ENCODE measurements around the gene SPINK5.

SPINK5 gene

DNA sequence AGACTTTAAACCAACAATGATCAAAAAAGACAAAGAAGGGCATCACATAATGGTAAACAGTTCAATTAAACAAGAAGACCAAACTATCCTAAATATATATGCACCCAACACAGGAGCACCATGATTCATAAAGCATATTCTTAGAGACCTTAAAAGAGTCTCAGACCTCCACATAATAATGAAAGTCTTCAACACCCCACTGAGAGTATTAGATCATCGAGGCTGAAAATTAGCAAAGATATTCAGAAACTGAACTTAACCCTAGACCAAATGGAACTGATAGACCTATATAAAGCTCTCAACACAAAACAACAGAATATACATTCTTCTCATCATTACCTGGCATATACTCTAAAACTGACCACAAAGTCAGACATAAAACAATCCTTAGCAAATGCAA, 92.8 kb downstream of the SPINK5 start:
- Histone ChIP-seq H4K20me1 (ENCODE audit: insufficient read depth, low read length, poor library complexity, severe bottlenecking) (no peaks in the 10 kb centered on the region), H3K4me1 (ENCODE audit: insufficient read depth, low read length, poor library complexity, severe bottlenecking) (no peaks in the 10 kb centered on the region), H3F3A (ENCODE audit: low read depth) (no peaks in the 10 kb centered on the region), H3K4me3 (ENCODE audit: low read length, poor library complexity, severe bottlenecking) (no peak overlapping the region), H3K9ac (ENCODE audit: low read depth, low read length, poor library complexity, severe bottlenecking) (no peak overlapping the region), H3K79me2 (ENCODE audit: insufficient read depth, low read length) (no peaks in the 10 kb centered on the region), H3K36me3 (ENCODE audit: insufficient read depth, low read length) (no peaks in the 10 kb centered on the region), H3K27me3 (ENCODE audit: insufficient read depth, low read length, poor library complexity, severe bottlenecking) (no peaks in the 10 kb centered on the region), H3K9me2 (replicated peaks; ENCODE audit: low read depth, low read length) (no peaks in the 10 kb centered on the region), H2AFZ (ENCODE audit: low read length) (no peak overlapping the region), H3K4me2 (ENCODE audit: low read depth, low read length, poor library complexity, severe bottlenecking) (no peak overlapping the region), H3K9me3 (ENCODE audit: insufficient read depth, low read depth, low read length) (no peaks in the 10 kb centered on the region; the same call in 1 of the 2 replicates)
- TF ChIP-seq, protein P1, sequence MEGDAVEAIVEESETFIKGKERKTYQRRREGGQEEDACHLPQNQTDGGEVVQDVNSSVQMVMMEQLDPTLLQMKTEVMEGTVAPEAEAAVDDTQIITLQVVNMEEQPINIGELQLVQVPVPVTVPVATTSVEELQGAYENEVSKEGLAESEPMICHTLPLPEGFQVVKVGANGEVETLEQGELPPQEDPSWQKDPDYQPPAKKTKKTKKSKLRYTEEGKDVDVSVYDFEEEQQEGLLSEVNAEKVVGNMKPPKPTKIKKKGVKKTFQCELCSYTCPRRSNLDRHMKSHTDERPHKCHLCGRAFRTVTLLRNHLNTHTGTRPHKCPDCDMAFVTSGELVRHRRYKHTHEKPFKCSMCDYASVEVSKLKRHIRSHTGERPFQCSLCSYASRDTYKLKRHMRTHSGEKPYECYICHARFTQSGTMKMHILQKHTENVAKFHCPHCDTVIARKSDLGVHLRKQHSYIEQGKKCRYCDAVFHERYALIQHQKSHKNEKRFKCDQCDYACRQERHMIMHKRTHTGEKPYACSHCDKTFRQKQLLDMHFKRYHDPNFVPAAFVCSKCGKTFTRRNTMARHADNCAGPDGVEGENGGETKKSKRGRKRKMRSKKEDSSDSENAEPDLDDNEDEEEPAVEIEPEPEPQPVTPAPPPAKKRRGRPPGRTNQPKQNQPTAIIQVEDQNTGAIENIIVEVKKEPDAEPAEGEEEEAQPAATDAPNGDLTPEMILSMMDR (conservative IDR thresholded peaks at IDR 0.05; ENCODE audit: low read length) = no peak
- TF ChIP-seq EZH2phosphoT487 (IDR thresholded peaks at IDR 0.05; ENCODE audit: borderline replicate concordance) = no peak

DNA sequence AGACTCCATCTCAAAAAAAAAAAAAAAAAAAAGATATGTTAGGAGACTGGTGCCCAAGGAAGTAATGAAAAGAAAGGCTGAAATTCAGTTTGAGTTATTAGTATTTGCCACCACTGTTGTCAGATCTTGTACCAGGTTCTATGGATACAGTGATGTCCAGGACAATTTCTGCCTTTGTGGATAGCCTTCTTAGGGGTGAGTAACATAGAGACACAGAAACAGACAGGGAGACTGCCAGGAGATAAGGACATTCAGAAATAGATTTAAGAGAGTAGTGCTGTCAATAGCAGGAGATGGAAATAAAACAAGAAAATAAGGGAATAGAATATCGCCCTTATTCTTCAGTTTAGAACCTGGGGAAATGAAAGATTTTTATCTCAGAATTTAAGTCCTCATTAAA, 98.3 kb downstream of the SPINK5 start:
- no peak overlapping the region for H3K4me2 ChIP-seq (ENCODE audit: low read depth, low read length, poor library complexity, severe bottlenecking)
- H3K9ac ChIP-seq (ENCODE audit: low read depth, low read length, poor library complexity, severe bottlenecking) = no peak overlapping the region
- H3F3A ChIP-seq (ENCODE audit: low read depth) = no peaks in the 10 kb centered on the region
- H3K9me2 ChIP-seq (replicated peaks; ENCODE audit: low read depth, low read length) = no peaks in the 10 kb centered on the region
- no peaks in the 10 kb centered on the region for H3K4me1 ChIP-seq (ENCODE audit: insufficient read depth, low read length, poor library complexity, severe bottlenecking)
- no peaks in the 10 kb centered on the region for H3K9me3 ChIP-seq (ENCODE audit: insufficient read depth, low read depth, low read length)
- no peaks in the 10 kb centered on the region for H3K36me3 ChIP-seq (ENCODE audit: insufficient read depth, low read length)
- no peaks in the 10 kb centered on the region for H3K79me2 ChIP-seq (ENCODE audit: insufficient read depth, low read length)
- no peaks in the 10 kb centered on the region for H3K27me3 ChIP-seq (ENCODE audit: insufficient read depth, low read length, poor library complexity, severe bottlenecking)
- TF ChIP-seq EZH2phosphoT487 (IDR thresholded peaks at IDR 0.05; ENCODE audit: borderline replicate concordance) = no peak
- TF ChIP-seq, protein P1 (conservative IDR thresholded peaks at IDR 0.05; ENCODE audit: low read length) = no peak
- H2AFZ ChIP-seq (ENCODE audit: low read length) = no peak overlapping the region
- no peaks in the 10 kb centered on the region for H4K20me1 ChIP-seq (ENCODE audit: insufficient read depth, low read length, poor library complexity, severe bottlenecking)
- H3K4me3 ChIP-seq (ENCODE audit: low read length, poor library complexity, severe bottlenecking) = no peak overlapping the region

- Histone ChIP-seq H3K79me2 (ENCODE audit: insufficient read depth, low read length) (no peaks in the 10 kb centered on the region), H3K4me2 (ENCODE audit: low read depth, low read length, poor library complexity, severe bottlenecking) (no peak overlapping the region), H4K20me1 (ENCODE audit: insufficient read depth, low read length, poor library complexity, severe bottlenecking) (no peaks in the 10 kb centered on the region), H3F3A (ENCODE audit: low read depth) (no peaks in the 10 kb centered on the region), H3K4me3 (ENCODE audit: low read length, poor library complexity, severe bottlenecking) (no peak overlapping the region), H3K27me3 (ENCODE audit: insufficient read depth, low read length, poor library complexity, severe bottlenecking) (no peaks in the 10 kb centered on the region), H3K9me2 (replicated peaks; ENCODE audit: low read depth, low read length) (no peaks in the 10 kb centered on the region), H3K4me1 (ENCODE audit: insufficient read depth, low read length, poor library complexity, severe bottlenecking) (no peaks in the 10 kb centered on the region), H3K9me3 (ENCODE audit: insufficient read depth, low read depth, low read length) (no peaks in the 10 kb centered on the region), H3K9ac (ENCODE audit: low read depth, low read length, poor library complexity, severe bottlenecking) (no peak overlapping the region), H2AFZ (ENCODE audit: low read length) (no peak overlapping the region), H3K36me3 (ENCODE audit: insufficient read depth, low read length) (no peaks in the 10 kb centered on the region)
- TF ChIP-seq, protein P1 (conservative IDR thresholded peaks at IDR 0.05; ENCODE audit: low read length) = no peak
- TF ChIP-seq EZH2phosphoT487 (IDR thresholded peaks at IDR 0.05; ENCODE audit: borderline replicate concordance) = no peak
Measured at GRCh38 chr5:148163345-148163744, 99.6 kb downstream of the SPINK5 start.

Data from Loucy (cell line).